Glomerular visceral epithelial cell (primary cell): ENCODE data around the gene OXER1.

ENCODE experiments used
- DNase-seq: peaks from one replicate; pipeline ENCODE4 v3.0.0-alpha.2; 2016; ENCODE audit errors: extremely low spot score

Gene OXER1

DNA sequence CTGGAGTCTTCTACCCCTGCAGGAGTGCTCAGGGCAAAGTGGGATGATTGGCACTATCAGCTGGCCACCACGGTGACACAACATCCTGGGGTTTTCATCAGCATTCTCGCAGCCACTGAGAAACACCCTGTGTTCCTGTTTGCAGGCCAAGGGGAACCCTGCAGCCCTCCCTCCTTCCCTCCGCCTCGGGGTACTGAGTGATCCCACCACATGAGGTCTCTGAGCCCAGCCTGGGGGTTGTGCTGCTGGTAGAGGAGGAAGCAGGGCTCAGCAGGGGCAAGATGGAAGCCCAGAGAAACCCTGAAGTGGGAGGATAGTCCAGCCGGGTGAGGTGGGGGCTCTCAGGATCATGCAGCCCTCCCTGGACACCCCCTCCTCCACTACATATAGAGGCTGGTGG lies at the start of gene OXER1:
Gene OXER1, minus strand, starts transcription at position 40 of the 400 bp plus-strand sequence. CDS start 73 bp downstream, outside the sequence.
- DNase-seq, result no peak

GRCh38 chr2:42812899-42813479 lies 49.1 kb upstream of the OXER1 start:
- DNase-seq, result no peak

DNA sequence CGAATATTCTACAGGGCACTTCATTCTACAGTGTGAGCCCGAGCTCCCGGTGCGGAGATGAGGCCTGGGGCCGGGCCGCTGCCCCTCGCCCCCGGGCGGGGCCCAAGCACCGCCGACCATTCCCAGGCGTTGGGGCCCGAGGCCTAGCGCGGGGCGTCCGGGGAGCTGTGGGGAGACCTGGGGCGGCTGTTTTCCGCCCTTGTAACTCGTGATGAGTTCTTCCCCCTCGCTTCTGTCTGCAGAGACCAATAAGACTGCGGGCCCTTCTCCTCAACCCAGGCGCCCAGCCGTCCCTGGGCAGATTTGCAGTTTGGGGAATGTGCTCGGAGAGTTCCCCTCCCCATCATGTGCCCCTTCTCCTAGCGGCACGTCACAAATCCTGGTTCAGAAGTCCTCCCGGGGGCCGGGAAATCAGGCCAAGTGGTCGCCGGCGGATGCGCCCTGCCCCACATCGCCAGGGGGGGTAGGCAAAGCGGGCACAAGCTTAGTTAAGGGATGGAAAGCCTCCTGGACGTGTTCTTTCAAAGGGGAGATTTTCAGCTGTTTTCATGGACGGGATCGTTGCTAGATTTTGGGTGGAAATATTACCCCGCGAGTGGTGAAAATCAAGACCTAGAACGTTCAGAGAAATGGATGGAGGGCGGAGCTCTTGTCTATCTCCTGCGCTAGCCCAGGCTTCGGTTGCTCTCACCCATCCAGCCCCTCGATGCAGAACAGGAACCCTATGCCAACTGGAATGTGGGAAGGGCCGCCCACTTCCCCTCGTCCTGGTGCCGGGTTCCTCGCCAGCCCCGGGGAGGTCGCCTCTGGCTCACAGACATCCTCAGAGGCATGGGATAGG lies 47.3 kb upstream of the OXER1 start:
- peak; percentile 35 for DNase-seq

DNA sequence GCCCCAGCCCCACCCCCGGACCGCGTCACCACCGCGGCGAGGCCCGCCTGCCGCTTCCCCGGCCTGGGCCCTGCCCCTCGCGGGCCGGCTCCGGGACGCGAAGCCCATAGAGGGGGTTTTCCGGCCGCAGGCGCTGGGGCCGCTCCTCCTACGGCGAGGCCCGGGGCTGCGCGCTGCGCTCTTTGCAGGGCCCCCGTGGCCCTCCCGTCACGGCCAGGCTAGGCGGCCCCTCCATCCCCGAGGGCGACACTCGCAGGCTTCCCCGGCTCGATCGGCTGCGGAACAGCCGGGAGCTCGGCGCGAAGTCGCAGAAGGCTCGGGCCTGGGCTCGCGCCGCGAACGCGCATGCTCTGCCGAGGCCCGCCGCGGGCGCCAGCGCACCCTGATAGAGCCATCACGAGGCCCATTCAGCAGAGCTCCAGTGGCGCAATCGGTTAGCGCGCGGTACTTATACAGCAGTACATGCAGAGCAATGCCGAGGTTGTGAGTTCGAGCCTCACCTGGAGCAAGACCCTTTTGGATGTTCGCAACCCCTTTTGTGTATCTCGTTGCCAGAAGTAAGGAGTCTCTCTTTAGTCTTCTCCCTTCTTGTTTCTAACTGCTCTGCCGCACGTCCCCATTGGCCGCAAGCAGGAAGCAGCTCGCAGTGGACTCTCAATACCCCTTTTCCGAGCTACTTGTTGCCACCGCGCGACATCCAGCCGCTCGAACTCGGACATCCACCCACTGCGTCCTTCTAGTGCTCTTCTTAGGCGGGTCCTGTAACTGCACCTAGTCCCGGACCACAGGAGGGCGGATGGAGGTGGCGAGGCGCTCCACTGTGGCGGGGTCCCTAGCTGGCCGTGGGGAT lies 46.4 kb upstream of the OXER1 start:
- peak; percentile 93 for DNase-seq

- DNase-seq, result peak; percentile 89
Observed at GRCh38 chr2:42809819-42810120, 45.8 kb upstream of the OXER1 start.

GRCh38 chr2:42809131-42809818 lies 45.3 kb upstream of the OXER1 start:
- no peak for DNase-seq

GRCh38 chr2:42808301-42808700 lies 44.4 kb upstream of the OXER1 start:
- no peak for DNase-seq

DNA sequence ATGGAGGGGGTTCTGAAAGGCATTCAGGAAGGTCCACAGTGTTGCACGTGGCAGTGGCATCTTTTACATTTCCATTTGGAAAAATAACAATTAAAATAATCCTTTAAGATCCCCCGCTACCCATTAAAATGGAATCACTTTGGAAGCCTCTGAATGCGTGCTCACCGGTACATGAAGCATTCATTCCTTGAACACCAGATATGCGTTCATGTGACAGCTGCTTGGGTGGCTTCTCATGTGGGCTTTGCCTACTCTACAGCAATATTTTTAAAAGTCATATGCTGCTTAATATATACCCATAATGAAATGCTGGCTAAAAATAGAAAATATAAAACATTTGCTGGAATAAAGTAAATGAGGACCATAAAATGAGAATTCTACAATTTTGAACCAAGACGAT lies 42.9 kb upstream of the OXER1 start:
- DNase-seq, result no peak

GRCh38 chr2:42804891-42805290 lies 41.0 kb upstream of the OXER1 start:
- DNase-seq, result no peak

GRCh38 chr2:42804338-42804737 lies 40.4 kb upstream of the OXER1 start:
- no peak for DNase-seq

GRCh38 chr2:42802150-42802549 lies 38.2 kb upstream of the OXER1 start:
- DNase-seq, result no peak

GRCh38 chr2:42801381-42801780 lies 37.4 kb upstream of the OXER1 start:
- peak; percentile 16 for DNase-seq

- no peak for DNase-seq
Observed at GRCh38 chr2:42800981-42801380, 37.0 kb upstream of the OXER1 start.

DNA sequence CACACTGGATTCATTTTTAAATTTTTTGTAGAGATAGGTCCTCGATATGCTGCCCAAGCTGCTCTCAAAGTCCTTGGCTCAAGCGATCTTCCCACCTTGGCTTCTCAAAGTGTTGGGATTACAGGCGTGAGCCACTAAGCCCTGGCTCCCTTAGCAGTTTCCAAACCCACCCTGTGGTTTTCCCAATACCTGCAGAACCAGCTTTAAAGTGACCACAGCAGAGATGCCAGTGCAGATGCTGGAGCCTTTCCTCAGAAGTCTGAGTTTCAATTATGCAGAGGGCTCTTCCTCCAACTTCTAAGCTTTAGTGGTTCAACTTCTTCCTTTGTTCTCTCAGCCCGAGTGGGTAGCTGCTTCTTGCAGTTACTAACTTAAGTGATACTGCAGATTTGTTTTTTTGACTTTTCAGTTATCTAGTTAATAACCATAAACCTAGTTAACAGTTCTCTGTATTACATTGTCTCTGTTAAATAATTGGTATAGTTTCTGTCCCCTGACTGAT lies 36.6 kb upstream of the OXER1 start:
- DNase-seq, result no peak

DNA sequence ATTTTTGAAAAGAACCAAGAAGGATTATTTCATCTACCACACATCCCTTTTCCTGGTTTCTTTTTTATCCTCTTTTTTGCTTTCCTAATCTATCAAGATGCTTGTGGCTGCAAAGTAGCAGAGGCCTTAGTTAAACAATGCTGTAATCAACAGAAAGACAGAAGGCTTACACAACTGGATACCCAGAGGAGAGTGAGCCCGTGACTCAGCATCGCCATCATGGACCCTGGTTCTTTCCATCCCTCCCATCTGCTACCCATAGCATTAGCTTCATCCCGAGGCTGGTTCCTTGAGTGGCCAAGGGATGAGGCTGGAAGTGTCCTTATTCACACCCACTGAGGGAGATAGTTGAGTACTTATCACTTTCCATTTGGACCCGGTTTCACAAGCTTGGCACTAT lies 35.9 kb upstream of the OXER1 start:
- DNase-seq, result no peak

DNA sequence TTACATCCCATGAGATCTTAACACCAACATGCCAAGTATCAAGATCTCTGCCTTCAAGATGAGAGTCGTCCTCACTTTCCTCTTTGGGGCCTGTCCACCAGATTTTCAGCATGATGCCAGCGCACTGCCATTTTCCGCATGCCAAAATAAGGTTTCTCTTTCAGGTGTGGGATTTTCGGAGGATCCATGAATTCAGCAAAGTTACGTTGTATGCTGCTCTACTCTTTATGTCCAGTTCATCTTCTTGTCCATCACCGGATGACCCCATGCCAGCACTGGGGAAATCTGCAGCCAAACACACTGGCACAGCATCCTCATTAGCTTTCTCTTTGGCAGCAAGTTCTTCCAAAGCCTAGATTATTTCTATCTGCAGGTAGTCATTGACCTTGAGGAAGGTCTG lies 33.3 kb upstream of the OXER1 start:
- no peak for DNase-seq

GRCh38 chr2:42796427-42797248 lies 32.7 kb upstream of the OXER1 start:
- DNase-seq, result no peak

DNA sequence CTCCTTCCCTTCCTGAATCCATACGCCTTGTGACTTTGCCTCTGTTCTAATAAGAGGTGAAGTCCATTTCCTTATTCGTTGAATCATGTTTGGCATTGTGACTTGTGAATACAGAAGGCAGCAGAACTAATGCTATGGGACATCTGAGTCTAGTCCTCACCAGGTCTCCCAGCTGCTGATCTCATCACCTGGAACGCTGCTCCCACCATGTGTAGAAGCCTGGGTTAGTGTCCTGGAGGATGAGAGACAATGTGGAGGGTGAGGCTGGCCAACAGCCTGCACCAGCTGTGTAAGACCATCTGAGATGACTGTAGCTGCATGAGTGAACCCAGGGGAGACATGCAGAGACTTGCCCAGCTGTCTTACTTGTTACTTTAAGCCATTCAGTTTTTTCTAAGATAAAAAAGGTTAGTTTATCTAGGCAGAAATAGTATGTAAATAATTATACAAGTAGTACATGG lies 31.9 kb upstream of the OXER1 start:
- DNase-seq, result peak; percentile 36

- DNase-seq, result no peak
Observed at GRCh38 chr2:42795275-42795674, 31.3 kb upstream of the OXER1 start.

DNA sequence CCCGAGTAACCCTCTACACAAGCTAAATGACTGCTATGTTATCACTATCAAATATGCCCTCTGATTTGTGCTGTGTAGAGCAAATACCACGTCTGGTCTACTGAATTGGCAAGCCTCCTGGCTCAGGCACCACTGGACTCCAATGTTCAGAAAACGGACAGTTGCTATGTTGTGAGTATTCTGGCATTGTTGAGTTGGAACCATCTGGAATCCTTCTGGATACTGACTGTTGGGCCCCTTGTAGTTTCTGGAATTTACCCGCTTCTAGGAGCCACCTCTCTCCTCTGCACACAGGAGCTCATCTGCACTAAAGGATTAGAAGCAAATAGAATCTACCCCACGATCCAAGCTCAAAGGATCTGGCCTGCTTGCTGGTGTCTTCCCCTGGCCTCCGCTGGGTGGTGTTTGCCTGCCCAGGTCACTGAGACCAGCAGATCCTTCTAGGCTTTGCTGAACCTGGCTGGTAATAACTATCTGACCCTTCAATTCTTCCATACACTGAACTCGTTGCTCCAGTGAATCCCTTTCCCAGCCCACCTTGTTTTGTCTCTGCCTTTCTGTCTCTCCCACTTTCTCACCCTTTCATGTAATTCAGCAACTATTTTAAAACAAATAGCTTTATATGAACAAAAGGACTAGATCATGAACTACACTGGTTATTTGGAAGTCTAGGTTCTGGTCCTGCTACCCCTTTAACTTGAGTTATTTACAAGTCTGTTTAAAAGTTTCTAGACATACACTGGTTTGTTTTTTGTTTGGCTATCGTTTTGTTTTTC lies 30.5 kb upstream of the OXER1 start:
- no peak for DNase-seq
